ENCODE data around the gene AGK. TPM values are rescaled to one million over a fixed set of nuclear protein-coding genes. Genes with fewer than 3 reads are reported as not detected.

AGK gene
- total RNA-seq, 1 donor from 2014 or later = 19.8 TPM

- no peaks in the 10 kb centered on the region for H3K4me1 ChIP-seq
- peaks cover 5% of the 10 kb centered on the region for H3K9me3 ChIP-seq
- H3K4me3 ChIP-seq = no peak overlapping the region
- H3K36me3 ChIP-seq = peaks cover 21% of the 10 kb centered on the region
- ATAC-seq = no peak
- DNase-seq = no peak
- H3K27ac ChIP-seq = no peak overlapping the region
- intact Hi-C loops (cut with DNase I) = no loop called here
- H3K27me3 ChIP-seq (ENCODE audit: low read depth) = no peaks in the 10 kb centered on the region
- TF ChIP-seq, protein P1, sequence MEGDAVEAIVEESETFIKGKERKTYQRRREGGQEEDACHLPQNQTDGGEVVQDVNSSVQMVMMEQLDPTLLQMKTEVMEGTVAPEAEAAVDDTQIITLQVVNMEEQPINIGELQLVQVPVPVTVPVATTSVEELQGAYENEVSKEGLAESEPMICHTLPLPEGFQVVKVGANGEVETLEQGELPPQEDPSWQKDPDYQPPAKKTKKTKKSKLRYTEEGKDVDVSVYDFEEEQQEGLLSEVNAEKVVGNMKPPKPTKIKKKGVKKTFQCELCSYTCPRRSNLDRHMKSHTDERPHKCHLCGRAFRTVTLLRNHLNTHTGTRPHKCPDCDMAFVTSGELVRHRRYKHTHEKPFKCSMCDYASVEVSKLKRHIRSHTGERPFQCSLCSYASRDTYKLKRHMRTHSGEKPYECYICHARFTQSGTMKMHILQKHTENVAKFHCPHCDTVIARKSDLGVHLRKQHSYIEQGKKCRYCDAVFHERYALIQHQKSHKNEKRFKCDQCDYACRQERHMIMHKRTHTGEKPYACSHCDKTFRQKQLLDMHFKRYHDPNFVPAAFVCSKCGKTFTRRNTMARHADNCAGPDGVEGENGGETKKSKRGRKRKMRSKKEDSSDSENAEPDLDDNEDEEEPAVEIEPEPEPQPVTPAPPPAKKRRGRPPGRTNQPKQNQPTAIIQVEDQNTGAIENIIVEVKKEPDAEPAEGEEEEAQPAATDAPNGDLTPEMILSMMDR (IDR thresholded peaks at IDR 0.05) = no peak
These were observed 11.3 kb downstream of the AGK start for GRCh38 chr7:141562543-141562942.

DNA sequence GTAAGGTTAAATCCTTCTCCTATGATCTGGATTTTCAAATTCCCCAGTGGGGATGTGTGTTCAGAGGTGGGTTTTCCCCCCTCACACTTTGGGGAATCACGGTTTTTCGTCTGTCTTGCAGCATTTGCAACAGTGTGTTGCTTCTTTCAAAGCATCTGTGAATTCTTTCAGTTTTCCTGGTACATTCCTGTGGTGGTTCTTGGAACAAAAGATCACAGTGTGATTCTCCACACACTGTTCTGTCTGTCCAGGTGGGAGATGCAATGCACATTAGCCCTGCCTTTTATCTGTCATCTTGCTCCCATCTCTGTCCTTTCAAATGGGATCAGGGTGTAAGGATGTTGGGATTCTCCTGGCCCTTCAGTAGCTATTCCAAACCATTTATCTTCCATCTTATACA, 11.8 kb downstream of the AGK start:
- no peak for DNase-seq
- Histone ChIP-seq H3K27me3 (ENCODE audit: low read depth) (no peaks in the 10 kb centered on the region), H3K36me3 (peaks cover 24% of the 10 kb centered on the region), H3K9me3 (peaks cover 5% of the 10 kb centered on the region), H3K4me3 (no peak overlapping the region), H3K4me1 (no peaks in the 10 kb centered on the region), H3K27ac (no peak overlapping the region)
- ATAC-seq = no peak
- TF ChIP-seq, protein P1 (IDR thresholded peaks at IDR 0.05) = no peak
- intact Hi-C loops (cut with DNase I) = no loop called here

- no peaks in the 10 kb centered on the region for H3K27me3 ChIP-seq (ENCODE audit: low read depth)
- H3K36me3 ChIP-seq = peaks cover 33% of the 10 kb centered on the region
- H3K4me3 ChIP-seq = no peak overlapping the region
- no peak overlapping the region for H3K27ac ChIP-seq
- H3K9me3 ChIP-seq = peaks cover 5% of the 10 kb centered on the region
- H3K4me1 ChIP-seq = no peaks in the 10 kb centered on the region
- DNase-seq = no peak
- no peak for ATAC-seq
- TF ChIP-seq, protein P1 (IDR thresholded peaks at IDR 0.05) = no peak
- intact Hi-C loops (cut with DNase I) = no loop called here
These were observed 12.9 kb downstream of the AGK start for GRCh38 chr7:141563956-141564623.

GRCh38 chr7:141567432-141567831, 16.2 kb downstream of the AGK start:
- Histone ChIP-seq H3K4me3 (no peak overlapping the region), H3K27me3 (ENCODE audit: low read depth) (no peaks in the 10 kb centered on the region), H3K4me1 (no peaks in the 10 kb centered on the region), H3K36me3 (peaks cover 33% of the 10 kb centered on the region), H3K9me3 (no peaks in the 10 kb centered on the region), H3K27ac (no peak overlapping the region)
- no peak for DNase-seq
- no peak for ATAC-seq
- TF ChIP-seq, protein P1 (IDR thresholded peaks at IDR 0.05) = no peak
- intact Hi-C loops (cut with DNase I) = no loop called here

DNA sequence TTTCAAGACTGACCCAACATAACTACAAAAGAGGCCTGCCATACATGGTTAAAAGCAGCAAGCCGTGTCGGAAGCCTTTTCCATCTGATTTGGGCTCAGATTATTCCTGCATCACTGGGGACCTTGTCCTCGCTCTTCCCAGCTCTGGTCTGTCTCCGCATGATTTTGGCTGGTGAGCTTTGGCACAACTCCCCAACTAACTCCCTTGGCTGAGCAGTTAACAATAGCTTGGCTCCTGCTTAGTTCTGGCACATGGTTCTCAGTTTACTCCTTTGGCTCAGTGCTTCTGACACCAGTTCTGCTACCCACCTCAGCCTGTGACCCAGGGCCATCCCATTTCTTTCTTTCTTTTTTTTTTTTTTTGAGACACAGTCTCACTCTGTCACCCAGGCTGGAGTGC, 17.0 kb downstream of the AGK start:
- H3K36me3 ChIP-seq = peaks cover 28% of the 10 kb centered on the region
- no peaks in the 10 kb centered on the region for H3K4me1 ChIP-seq
- TF ChIP-seq, protein P1 (IDR thresholded peaks at IDR 0.05) = no peak
- no peaks in the 10 kb centered on the region for H3K9me3 ChIP-seq
- H3K27ac ChIP-seq = no peak overlapping the region
- ATAC-seq (no peak), DNase-seq (no peak)
- no peaks in the 10 kb centered on the region for H3K27me3 ChIP-seq (ENCODE audit: low read depth)
- intact Hi-C loops (cut with DNase I) = no loop called here
- H3K4me3 ChIP-seq = no peak overlapping the region
